ENCODE results near the gene MYO15B.

DNA sequence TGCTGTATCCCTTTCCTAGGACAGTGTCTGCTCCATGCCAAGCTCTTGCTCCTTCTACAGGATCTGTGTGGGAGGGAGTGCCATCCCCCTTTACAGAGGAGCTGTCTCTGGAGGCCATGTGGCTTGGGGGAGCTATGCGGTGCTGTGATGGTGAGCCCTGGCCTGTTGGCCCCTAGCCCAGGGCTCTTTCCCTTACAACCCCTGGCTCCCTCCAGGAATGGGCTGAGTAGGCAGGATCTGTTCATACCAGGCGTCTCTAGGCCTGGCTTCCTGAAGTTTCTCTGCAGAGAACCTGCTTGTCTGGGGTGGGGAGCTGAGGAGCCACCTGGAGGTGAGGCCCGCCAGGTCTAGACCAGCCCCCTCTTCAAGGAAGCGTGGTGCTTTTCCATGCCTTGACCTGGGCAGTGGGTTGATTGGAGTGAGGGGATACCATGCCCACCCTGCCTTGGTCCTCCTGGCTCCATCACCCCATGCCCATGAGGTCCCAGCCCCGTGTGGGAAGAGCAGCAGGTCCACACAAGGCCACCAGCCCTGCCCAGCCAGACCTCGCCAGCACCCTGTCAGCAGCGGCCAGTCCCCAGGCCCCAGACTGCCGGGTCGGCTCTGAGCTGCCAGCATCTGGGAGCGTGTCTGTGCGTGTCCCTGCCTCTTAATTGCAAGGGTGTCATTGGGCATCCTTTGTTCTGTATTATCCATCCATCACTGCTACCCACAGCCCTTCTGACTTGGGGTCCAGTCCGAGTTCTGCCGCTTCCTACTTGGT, 47.5 kb upstream of the MYO15B start:
- TF ChIP-seq, protein P1, sequence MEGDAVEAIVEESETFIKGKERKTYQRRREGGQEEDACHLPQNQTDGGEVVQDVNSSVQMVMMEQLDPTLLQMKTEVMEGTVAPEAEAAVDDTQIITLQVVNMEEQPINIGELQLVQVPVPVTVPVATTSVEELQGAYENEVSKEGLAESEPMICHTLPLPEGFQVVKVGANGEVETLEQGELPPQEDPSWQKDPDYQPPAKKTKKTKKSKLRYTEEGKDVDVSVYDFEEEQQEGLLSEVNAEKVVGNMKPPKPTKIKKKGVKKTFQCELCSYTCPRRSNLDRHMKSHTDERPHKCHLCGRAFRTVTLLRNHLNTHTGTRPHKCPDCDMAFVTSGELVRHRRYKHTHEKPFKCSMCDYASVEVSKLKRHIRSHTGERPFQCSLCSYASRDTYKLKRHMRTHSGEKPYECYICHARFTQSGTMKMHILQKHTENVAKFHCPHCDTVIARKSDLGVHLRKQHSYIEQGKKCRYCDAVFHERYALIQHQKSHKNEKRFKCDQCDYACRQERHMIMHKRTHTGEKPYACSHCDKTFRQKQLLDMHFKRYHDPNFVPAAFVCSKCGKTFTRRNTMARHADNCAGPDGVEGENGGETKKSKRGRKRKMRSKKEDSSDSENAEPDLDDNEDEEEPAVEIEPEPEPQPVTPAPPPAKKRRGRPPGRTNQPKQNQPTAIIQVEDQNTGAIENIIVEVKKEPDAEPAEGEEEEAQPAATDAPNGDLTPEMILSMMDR (IDR thresholded peaks at IDR 0.05; ENCODE audit: borderline replicate concordance, extremely low read depth, low read length, poor library complexity, severe bottlenecking): no peak
- TF ChIP-seq EZH2 (IDR thresholded peaks at IDR 0.05; ENCODE audit: borderline replicate concordance, low read depth, low read length, severe bottlenecking): no peak
